Stimulated activated effector memory CD8-positive, alpha-beta T cell treated with anti-CD3 and anti-CD28 coated beads, Interleukin-12 subunit alpha, Interleukin-12 subunit beta, amount 100 ng/mL, for 72 hours (primary cell): ENCODE results near the gene ZC3H18.

Experiments
- ATAC-seq: fragments of 150-1000 bp; cut with Tn5 transposase; 2 replicates; pipeline ENCODE4 v1.10.0; 2021
- DNase-seq, 2 donors: peaks; one replicate each; pipeline ENCODE4 v3.0.0; 2021 to 2022; ENCODE audit warnings: low spot score in 2 of 2
- H3K27ac Mint-ChIP-seq: one replicate; pipeline ENCODE4 v1.8.0; 2022; ENCODE audit warnings: mild to moderate bottlenecking, mixed read lengths
- H3K36me3 Mint-ChIP-seq: one replicate; pipeline ENCODE4 v1.8.0; 2022; ENCODE audit warnings: mild to moderate bottlenecking, mixed read lengths
- H3K4me1 Mint-ChIP-seq: one replicate; pipeline ENCODE4 v1.8.0; 2022; ENCODE audit warnings: mixed read lengths
- H3K4me3 Mint-ChIP-seq: one replicate; pipeline ENCODE4 v1.8.0; 2022; ENCODE audit warnings: mild to moderate bottlenecking, mixed read lengths
- H3K9me3 Mint-ChIP-seq: one replicate; pipeline ENCODE4 v1.8.0; 2022; ENCODE audit warnings: mixed read lengths

Gene ZC3H18

GRCh38 chr16:88626646-88627045 is 56.4 kb downstream of the ZC3H18 start:
- H3K9me3 Mint-ChIP-seq: no peaks in the 10 kb centered on the region
- H3K4me3 Mint-ChIP-seq: no peak overlapping the region
- H3K4me1 Mint-ChIP-seq: peaks cover 29% of the 10 kb centered on the region
- no peak overlapping the region for H3K27ac Mint-ChIP-seq
- DNase-seq (no peak), ATAC-seq (no peak)
- peaks cover 97% of the 10 kb centered on the region for H3K36me3 Mint-ChIP-seq

GRCh38 chr16:88627531-88628411 is 57.6 kb downstream of the ZC3H18 start:
- ATAC-seq: no peak
- H3K36me3 Mint-ChIP-seq: peaks cover 98% of the 10 kb centered on the region

GRCh38 chr16:88628512-88628974 is 58.3 kb downstream of the ZC3H18 start:
- H3K36me3 Mint-ChIP-seq: peaks cover 98% of the 10 kb centered on the region
- ATAC-seq (no peak), DNase-seq (no peak)
- no peaks in the 10 kb centered on the region for H3K9me3 Mint-ChIP-seq
- H3K4me1 Mint-ChIP-seq: peaks cover 17% of the 10 kb centered on the region
- no peak overlapping the region for H3K27ac Mint-ChIP-seq
- H3K4me3 Mint-ChIP-seq: no peak overlapping the region

More at GRCh38 chr16:88627531-88628411, 57.6 kb downstream of the ZC3H18 start:
- no peak for DNase-seq
- H3K4me3 Mint-ChIP-seq: no peak overlapping the region
- H3K27ac Mint-ChIP-seq: no peak overlapping the region
- H3K9me3 Mint-ChIP-seq: no peaks in the 10 kb centered on the region
- peaks cover 18% of the 10 kb centered on the region for H3K4me1 Mint-ChIP-seq

- H3K27ac Mint-ChIP-seq: no peak overlapping the region
- no peak overlapping the region for H3K4me3 Mint-ChIP-seq
- no peak for DNase-seq
- H3K9me3 Mint-ChIP-seq: no peaks in the 10 kb centered on the region
- ATAC-seq: no peak
- H3K4me1 Mint-ChIP-seq: peaks cover 18% of the 10 kb centered on the region
- H3K36me3 Mint-ChIP-seq: peaks cover 94% of the 10 kb centered on the region
Measured at GRCh38 chr16:88629835-88630234, 59.6 kb downstream of the ZC3H18 start.

- Mint-ChIP-seq H3K36me3 (peaks cover 88% of the 10 kb centered on the region), H3K4me3 (no peak overlapping the region), H3K4me1 (peaks cover 18% of the 10 kb centered on the region), H3K9me3 (no peaks in the 10 kb centered on the region), H3K27ac (no peak overlapping the region)
- ATAC-seq (no peak), DNase-seq (no peak)
Measured at GRCh38 chr16:88630433-88630832, 60.2 kb downstream of the ZC3H18 start.

- Mint-ChIP-seq H3K36me3 (peaks cover 85% of the 10 kb centered on the region), H3K9me3 (no peaks in the 10 kb centered on the region), H3K4me3 (no peak overlapping the region), H3K4me1 (peaks cover 20% of the 10 kb centered on the region), H3K27ac (no peak overlapping the region)
- ATAC-seq (no peak), DNase-seq (no peak)
Measured at GRCh38 chr16:88630941-88631340, 60.7 kb downstream of the ZC3H18 start.

GRCh38 chr16:88631384-88631783 is 61.2 kb downstream of the ZC3H18 start:
- no peaks in the 10 kb centered on the region for H3K9me3 Mint-ChIP-seq
- H3K27ac Mint-ChIP-seq: no peak overlapping the region
- H3K4me3 Mint-ChIP-seq: no peak overlapping the region
- H3K36me3 Mint-ChIP-seq: peaks cover 85% of the 10 kb centered on the region
- H3K4me1 Mint-ChIP-seq: peaks cover 23% of the 10 kb centered on the region
- no peak for ATAC-seq
- DNase-seq: no peak

GRCh38 chr16:88631920-88632586 is 61.9 kb downstream of the ZC3H18 start:
- no peak overlapping the region for H3K27ac Mint-ChIP-seq
- H3K36me3 Mint-ChIP-seq: peaks cover 81% of the 10 kb centered on the region
- H3K4me3 Mint-ChIP-seq: no peak overlapping the region
- peaks cover 26% of the 10 kb centered on the region for H3K4me1 Mint-ChIP-seq
- DNase-seq: no peak
- H3K9me3 Mint-ChIP-seq: no peaks in the 10 kb centered on the region
- no peak for ATAC-seq

GRCh38 chr16:88632587-88632930 is 62.4 kb downstream of the ZC3H18 start:
- DNase-seq (no peak), ATAC-seq (no peak)
- H3K9me3 Mint-ChIP-seq: no peaks in the 10 kb centered on the region
- H3K27ac Mint-ChIP-seq: no peak overlapping the region
- H3K4me3 Mint-ChIP-seq: no peak overlapping the region
- H3K36me3 Mint-ChIP-seq: peaks cover 81% of the 10 kb centered on the region
- peaks cover 31% of the 10 kb centered on the region for H3K4me1 Mint-ChIP-seq

- peaks cover 41% of the 10 kb centered on the region for H3K4me1 Mint-ChIP-seq
- ATAC-seq: peak; percentile 68
- peak; percentile 61 to 80 for DNase-seq
Measured at GRCh38 chr16:88633684-88634140, 63.5 kb downstream of the ZC3H18 start.

GRCh38 chr16:88634141-88634993 is 64.2 kb downstream of the ZC3H18 start:
- ATAC-seq (peak; percentile 57), DNase-seq (peak; percentile 63 to 83)
- H3K27ac Mint-ChIP-seq: peak overlapping the region; percentile 81
- peak overlapping the region; percentile 77 for H3K4me3 Mint-ChIP-seq
- H3K9me3 Mint-ChIP-seq: no peaks in the 10 kb centered on the region
- H3K36me3 Mint-ChIP-seq: peaks cover 68% of the 10 kb centered on the region
- peaks cover 41% of the 10 kb centered on the region for H3K4me1 Mint-ChIP-seq

More at GRCh38 chr16:88633684-88634140, 63.5 kb downstream of the ZC3H18 start:
- peak overlapping the region; percentile 77 for H3K4me3 Mint-ChIP-seq
- H3K36me3 Mint-ChIP-seq: peaks cover 73% of the 10 kb centered on the region
- H3K27ac Mint-ChIP-seq: peak overlapping the region; percentile 81
- H3K9me3 Mint-ChIP-seq: no peaks in the 10 kb centered on the region

GRCh38 chr16:88634994-88635670 is 64.9 kb downstream of the ZC3H18 start:
- ATAC-seq: no peak

GRCh38 chr16:88635671-88636319 is 65.6 kb downstream of the ZC3H18 start:
- Mint-ChIP-seq H3K9me3 (no peaks in the 10 kb centered on the region), H3K36me3 (peaks cover 69% of the 10 kb centered on the region), H3K27ac (peak overlapping the region; percentile 65), H3K4me1 (peaks cover 51% of the 10 kb centered on the region), H3K4me3 (peak overlapping the region; percentile 77)
- ATAC-seq (no peak), DNase-seq (no peak)

More at GRCh38 chr16:88634994-88635670, 64.9 kb downstream of the ZC3H18 start:
- no peaks in the 10 kb centered on the region for H3K9me3 Mint-ChIP-seq
- H3K36me3 Mint-ChIP-seq: peaks cover 68% of the 10 kb centered on the region
- peaks cover 45% of the 10 kb centered on the region for H3K4me1 Mint-ChIP-seq
- DNase-seq: no peak
- H3K27ac Mint-ChIP-seq: peak overlapping the region; percentile 81
- H3K4me3 Mint-ChIP-seq: peak overlapping the region; percentile 77
